K562 (cell line): ENCODE results near the gene OR2A25. TPM values are rescaled to one million over a fixed set of nuclear protein-coding genes. Genes with fewer than 3 reads are reported as not detected.

ENCODE experiments used
- ATAC-seq: fragments of 200-7000 bp; cut with Tn5 transposase; 3 replicates; pipeline ENCODE4 v1.9.1; 2020; ENCODE audit warnings: moderate library complexity
- BruUV-seq: library from RNA; stranded (reverse); fragments of 400-500 nt; replicated peaks from 2 replicates; lab custom pipeline; 2021; lab: Mats Ljungman, UMichigan
- CTCF ChIA-PET: fragments of 300-600 bp; formaldehyde crosslinking; extraction: SDS; loops from one replicate; lab custom pipeline; 2021; ENCODE audit warnings: low intra/inter-chr PET ratio; lab: Yijun Ruan, JAX
- POLR2A ChIA-PET: fragments of 300-600, 350-650 bp; sonication (Branson Sonifier 250); formaldehyde crosslinking; extraction: SDS; loops from one replicate; lab custom pipeline; 2021; ENCODE audit warnings: antibody characterized with exemption, inconsistent platforms; lab: Yijun Ruan, JAX
- DNase-seq, 4 experiments: peaks; one replicate each; pipeline versions ENCODE4 v3.0.0 to v3.0.0-alpha.2; 2011 to 2018; ENCODE audit warnings: low spot score in 3 of 4, mixed read lengths in 3 of 4; ENCODE audit errors: extremely low read depth in 1 of 4
- FAIRE-seq: peaks from 2 replicates; lab custom pipeline; 2011; peaks lifted over from hg19 to GRCh38; lab: Jason Lieb, UNC
- H2AFZ ChIP-seq: 2 replicates; pipeline ENCODE4 v1.6.0; 2011; ENCODE audit warnings: low read depth, low read length, control low read depth, inconsistent platforms
- H3K27ac ChIP-seq: fragments of 200-600 bp; 3 replicates; pipeline ENCODE4 v1.8.0; 2011; ENCODE audit warnings: low read depth, mild to moderate bottlenecking, control low read depth, inconsistent platforms, low read length, moderate library complexity, mixed read lengths; ENCODE audit errors: extremely low read depth
- H3K27me3 ChIP-seq, 2 experiments: fragments of 300-600 bp in 1 of 2; 2 replicates in 1 of 2; 3 replicates in 1 of 2; pipeline versions ENCODE4 v1.6.0 to v1.8.0; 2011; ENCODE audit warnings: inconsistent platforms in 2 of 2, low read length in 2 of 2, mild to moderate bottlenecking in 1 of 2, mixed read lengths in 1 of 2, moderate library complexity in 1 of 2; ENCODE audit not compliant: control insufficient read depth in 2 of 2, insufficient read depth in 2 of 2
- H3K36me3 ChIP-seq: fragments of 300-600 bp; 3 replicates; pipeline ENCODE4 v1.8.0; 2011; ENCODE audit warnings: mild to moderate bottlenecking, low read length, inconsistent platforms; ENCODE audit not compliant: control insufficient read depth, insufficient read depth
- H3K4me1 ChIP-seq, 2 experiments: fragments of 200-600 bp in 1 of 2; replicated peaks in 1 of 2; 2 replicates in 1 of 2; 3 replicates in 1 of 2; pipeline versions ENCODE4 v1.5.1 to v1.8.0; 2011; ENCODE audit warnings: inconsistent platforms in 2 of 2, low read length in 2 of 2, mild to moderate bottlenecking in 1 of 2, mixed read lengths in 1 of 2, moderate library complexity in 1 of 2; ENCODE audit not compliant: control insufficient read depth in 2 of 2, insufficient read depth in 2 of 2
- H3K4me2 ChIP-seq: 2 replicates; pipeline ENCODE4 v1.6.1; 2011; ENCODE audit warnings: low read length, control low read depth, inconsistent platforms, mixed read lengths; ENCODE audit not compliant: insufficient read depth
- H3K4me3 ChIP-seq: fragments of 200-600 bp; sonication (generic), shearing (Covaris generic); 2 replicates; pipeline ENCODE4 v1.5.1; 2016; ENCODE audit warnings: control low read depth, inconsistent platforms
- H3K79me2 ChIP-seq: fragments of 200-600 bp; 3 replicates; pipeline ENCODE4 v1.8.0; 2011; ENCODE audit warnings: low read length, inconsistent platforms; ENCODE audit not compliant: control insufficient read depth, insufficient read depth
- H3K9ac ChIP-seq, 2 experiments: 2 replicates each; pipeline versions ENCODE4 v1.6.0 to v1.6.1; 2011; ENCODE audit warnings: low read depth in 2 of 2, low read length in 2 of 2, control low read depth in 1 of 2, inconsistent platforms in 1 of 2, mild to moderate bottlenecking in 1 of 2, mixed read lengths in 1 of 2; ENCODE audit not compliant: insufficient read depth in 1 of 2
- H3K9me1 ChIP-seq: one replicate; pipeline ENCODE4 v1.6.0; 2011; ENCODE audit warnings: inconsistent platforms, mild to moderate bottlenecking, low read length, moderate library complexity; ENCODE audit not compliant: control insufficient read depth, insufficient read depth
- H3K9me3 ChIP-seq: replicated peaks from 2 replicates; pipeline ENCODE4 v1.5.1; 2011; ENCODE audit warnings: low read depth, low read length, inconsistent platforms; ENCODE audit not compliant: control insufficient read depth, insufficient read depth
- H4K20me1 ChIP-seq: replicated peaks from 2 replicates; pipeline ENCODE4 v1.6.1; 2011; ENCODE audit warnings: low read length, inconsistent platforms, mixed read lengths; ENCODE audit not compliant: control insufficient read depth, insufficient read depth
- BHLHE40 ChIP-seq: IDR thresholded peaks from 2 replicates; pipeline ENCODE4 v1.6.1; 2011; ENCODE audit warnings: low read length, improper control_type of control experiment
- FOXO4 ChIP-seq: fragments of 450-650 bp; formaldehyde crosslinking; IDR thresholded peaks from 2 replicates; pipeline ENCODE4 v1.4.0; 2020; ENCODE audit warnings: mild to moderate bottlenecking, moderate library complexity
- FOXP1 ChIP-seq: sonication (generic); formaldehyde crosslinking; IDR thresholded peaks from 2 replicates; pipeline ENCODE4 v1.8.0; 2022; ENCODE audit warnings: mild to moderate bottlenecking, missing genetic modification reagents
- JUNB ChIP-seq: fragments of 450-650 bp; formaldehyde crosslinking; conservative IDR thresholded peaks from 2 replicates; pipeline ENCODE4 v1.4.0; 2020; ENCODE audit warnings: mild to moderate bottlenecking
- MCM3 ChIP-seq: fragments of 450-650 bp; IDR thresholded peaks from 2 replicates; pipeline ENCODE4 v1.6.1; 2016
- MNT ChIP-seq, 2 experiments: fragments of 450-650 bp; conservative IDR thresholded peaks; 2 replicates each; pipeline ENCODE4 v1.6.1; 2017; ENCODE audit warnings: mild to moderate bottlenecking in 2 of 2, moderate library complexity in 2 of 2
- NCOA4 ChIP-seq: fragments of 450-650 bp; IDR thresholded peaks from 2 replicates; pipeline ENCODE4 v1.6.1; 2018; ENCODE audit warnings: mild to moderate bottlenecking; ENCODE audit not compliant: partially characterized antibody
- NUFIP1 ChIP-seq: fragments of 450-650 bp; IDR thresholded peaks from 2 replicates; pipeline ENCODE4 v1.6.1; 2018; ENCODE audit not compliant: partially characterized antibody
- SNIP1 ChIP-seq: fragments of 450-650 bp; IDR thresholded peaks from 2 replicates; pipeline ENCODE4 v1.7.1; 2017; ENCODE audit warnings: low read depth, mild to moderate bottlenecking
- ZNF280A ChIP-seq: fragments of 450-650 bp; IDR thresholded peaks from 2 replicates; pipeline ENCODE4 v1.6.1; 2018; ENCODE audit warnings: mild to moderate bottlenecking, low read depth; ENCODE audit not compliant: partially characterized antibody
- in situ Hi-C: fragments of 300-500 bp; cut with MboI; formaldehyde crosslinking; loops from 4 replicates; pipeline ENCODE4 v1.15.0; 2018; ENCODE audit warnings: inconsistent platforms, mixed read lengths
- intact Hi-C: fragments of 100-400 bp; cut with micrococcal nuclease; formaldehyde crosslinking; loops from 2 replicates; pipeline ENCODE4 v1.14.2; 2022
- polyA plus RNA-seq, 8 experiments: library from polyadenylated mRNA; depleted of rRNA in 4 of 8; stranded (reverse) in 5 of 8; unstranded in 3 of 8; fragments of >200 nt; fragmentation: Nextera tagmentation in 2 of 8; fragmentation: Illumina TruSeq in 1 of 8; extraction: Ambion mirVana in 2 of 8; extraction: Trizol in 1 of 8; gene quantifications; 2 replicates each; pipeline versions ENCODE4 v1.2.1 to v1.2.3, GENCODE V29; 2011 to 2014; ENCODE audit warnings: inconsistent platforms in 1 of 8, missing spikeins in 1 of 8
- total RNA-seq, 7 experiments: library from RNA; depleted of rRNA in 6 of 7; stranded (reverse); fragments of >200 nt in 6 of 7; fragmentation: Illumina TruSeq in 2 of 7; extraction: Trizol in 2 of 7; gene quantifications; 2 replicates each; pipeline versions ENCODE4 v1.2.1 to v1.2.3, GENCODE V29; 2011 to 2021; ENCODE audit warnings: low replicate concordance in 1 of 7

The OR2A25 gene
- total and polyA plus RNA-seq, 9 of the 15 experiments (the other 6 are each of a cell fraction or from before 2014, with no cell fraction given) = not detected

GRCh38 chr7:144022169-144022568 is 47.4 kb upstream of the OR2A25 start:
- no peak for DNase-seq
- no peak overlapping the region for H2AFZ ChIP-seq
- TF ChIP-seq NCOA4 = no peak
- TF ChIP-seq MCM3 = no peak
- TF ChIP-seq SNIP1 = no peak
- TF ChIP-seq ZNF280A = no peak
- no peak for TF ChIP-seq NUFIP1
- no peak for TF ChIP-seq JUNB (CRISPR knock-in tag)
- TF ChIP-seq MNT (conservative IDR thresholded peaks at IDR 0.05) = no peak
- no peak for TF ChIP-seq FOXP1 (CRISPR knock-in tag)
- TF ChIP-seq BHLHE40 = no peak
- TF ChIP-seq FOXO4 (CRISPR knock-in tag) = no peak
- H3K9me1 ChIP-seq = no peaks in the 10 kb centered on the region
- no peaks in the 10 kb centered on the region for H3K36me3 ChIP-seq
- intact Hi-C loops = loop anchor here (5.0 kb wide), 1 partner anchor 35 kb away; no protein-coding TSS in a partner anchor
- no peak overlapping the region for H3K9ac ChIP-seq
- H4K20me1 ChIP-seq = no peaks in the 10 kb centered on the region
- FAIRE-seq = no peak
- H3K79me2 ChIP-seq = no peaks in the 10 kb centered on the region
- H3K9me3 ChIP-seq = no peaks in the 10 kb centered on the region
- H3K27ac ChIP-seq = no peak overlapping the region
- ChIA-PET POLR2A (no interaction called here), CTCF (no interaction called here)
- peaks cover 0 to 3% of the 10 kb centered on the region in 2 experiments; a peak in 1 of 5 replicates for H3K27me3 ChIP-seq
- BruUV-seq = no TSS peak
- H3K4me3 ChIP-seq = no peak overlapping the region
- ATAC-seq = no peak
- in situ Hi-C loops = no loop called here
- no peaks in the 10 kb centered on the region for H3K4me1 ChIP-seq
- no peak overlapping the region for H3K4me2 ChIP-seq
